WTC11 (cell line): ENCODE measurements around the gene RASGRP2.

Experiments used
- E2F5 ChIP-seq: sonication (generic); formaldehyde crosslinking; IDR thresholded peaks from 2 replicates; pipeline ENCODE4 v1.8.1; 2022; ENCODE audit warnings: mild to moderate bottlenecking, moderate library complexity, missing genetic modification reagents
- NR2C2 ChIP-seq: sonication (generic); formaldehyde crosslinking; IDR thresholded peaks from 2 replicates; pipeline ENCODE4 v1.8.0; 2022; ENCODE audit warnings: mild to moderate bottlenecking, missing genetic modification reagents
- PREB ChIP-seq: sonication (generic); formaldehyde crosslinking; IDR thresholded peaks from 2 replicates; pipeline ENCODE4 v1.8.1; 2022; ENCODE audit warnings: mild to moderate bottlenecking, missing genetic modification reagents, moderate library complexity, borderline replicate concordance
- RELA ChIP-seq: sonication (generic); formaldehyde crosslinking; IDR thresholded peaks from 2 replicates; pipeline ENCODE4 v1.8.1; 2022; ENCODE audit warnings: missing genetic modification reagents, mild to moderate bottlenecking, borderline replicate concordance
- TEAD4 ChIP-seq: sonication (generic); formaldehyde crosslinking; IDR thresholded peaks from 2 replicates; pipeline ENCODE4 v1.8.0; 2022; ENCODE audit warnings: mild to moderate bottlenecking, missing genetic modification reagents
- USF2 ChIP-seq: sonication (generic); formaldehyde crosslinking; IDR thresholded peaks from 2 replicates; pipeline ENCODE4 v1.8.1; 2023; ENCODE audit warnings: mild to moderate bottlenecking, missing genetic modification reagents, moderate library complexity
- TF ChIP-seq, protein P1 (sequence below): fragments of 200-600 bp; IDR thresholded peaks from 2 replicates; pipeline ENCODE4 v1.8.0; 2022; ENCODE audit warnings: antibody characterized with exemption
- TF ChIP-seq, protein P2 (sequence below): sonication (generic); formaldehyde crosslinking; IDR thresholded peaks from 2 replicates; pipeline ENCODE4 v1.8.1; 2022; ENCODE audit warnings: low read depth, mild to moderate bottlenecking, moderate library complexity, missing genetic modification reagents, borderline replicate concordance

DNA sequence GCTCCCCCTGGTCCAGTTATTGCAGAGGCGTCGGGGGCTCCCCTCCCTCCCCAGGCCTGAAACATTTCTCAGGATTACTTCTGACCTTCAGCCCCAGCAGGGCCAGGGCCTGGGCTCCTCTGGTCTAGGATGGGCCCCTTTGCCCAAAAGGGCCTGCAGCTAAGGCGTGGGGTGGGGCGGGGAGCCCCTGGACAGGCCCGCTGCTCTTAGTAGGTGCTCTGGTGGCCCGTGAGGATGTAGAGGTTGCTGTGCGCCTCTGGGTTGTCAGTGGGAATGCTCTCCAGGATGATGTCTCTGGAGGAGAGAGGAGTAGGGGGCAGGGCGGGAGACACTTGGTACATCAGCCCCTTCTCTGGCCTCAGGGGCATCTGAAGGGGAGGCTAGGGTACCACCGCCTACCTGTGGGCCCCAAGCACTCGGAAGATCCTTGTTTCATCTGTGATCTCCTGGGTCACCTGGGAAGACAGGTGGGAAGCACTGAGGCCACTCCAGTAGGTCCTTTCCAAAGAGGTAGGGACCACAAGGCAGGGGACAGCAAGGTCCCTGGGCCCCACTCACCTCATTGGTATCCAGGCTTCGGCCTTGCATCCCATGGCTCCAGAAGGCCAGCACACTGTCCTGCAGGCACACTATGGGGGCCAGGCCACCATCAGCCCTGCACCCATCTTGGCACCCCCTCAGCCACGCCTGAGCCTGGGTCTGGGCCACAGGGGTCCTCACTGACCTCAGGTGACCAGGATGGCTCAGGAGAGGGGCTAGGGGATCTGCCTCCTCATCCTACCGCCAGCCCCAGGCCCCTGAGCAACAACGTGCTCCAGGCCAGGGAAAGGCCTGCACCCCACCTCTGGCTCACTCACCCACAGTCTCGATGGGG is 45.6 kb upstream of the RASGRP2 start:
- TF ChIP-seq TEAD4 (CRISPR knock-in tag) (no peak), USF2 (no peak), NR2C2 (CRISPR knock-in tag) (no peak), E2F5 (CRISPR knock-in tag) (no peak), RELA (CRISPR knock-in tag) (no peak), PREB (no peak)
- TF ChIP-seq, protein P1, sequence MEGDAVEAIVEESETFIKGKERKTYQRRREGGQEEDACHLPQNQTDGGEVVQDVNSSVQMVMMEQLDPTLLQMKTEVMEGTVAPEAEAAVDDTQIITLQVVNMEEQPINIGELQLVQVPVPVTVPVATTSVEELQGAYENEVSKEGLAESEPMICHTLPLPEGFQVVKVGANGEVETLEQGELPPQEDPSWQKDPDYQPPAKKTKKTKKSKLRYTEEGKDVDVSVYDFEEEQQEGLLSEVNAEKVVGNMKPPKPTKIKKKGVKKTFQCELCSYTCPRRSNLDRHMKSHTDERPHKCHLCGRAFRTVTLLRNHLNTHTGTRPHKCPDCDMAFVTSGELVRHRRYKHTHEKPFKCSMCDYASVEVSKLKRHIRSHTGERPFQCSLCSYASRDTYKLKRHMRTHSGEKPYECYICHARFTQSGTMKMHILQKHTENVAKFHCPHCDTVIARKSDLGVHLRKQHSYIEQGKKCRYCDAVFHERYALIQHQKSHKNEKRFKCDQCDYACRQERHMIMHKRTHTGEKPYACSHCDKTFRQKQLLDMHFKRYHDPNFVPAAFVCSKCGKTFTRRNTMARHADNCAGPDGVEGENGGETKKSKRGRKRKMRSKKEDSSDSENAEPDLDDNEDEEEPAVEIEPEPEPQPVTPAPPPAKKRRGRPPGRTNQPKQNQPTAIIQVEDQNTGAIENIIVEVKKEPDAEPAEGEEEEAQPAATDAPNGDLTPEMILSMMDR = no peak
- TF ChIP-seq, protein P2, sequence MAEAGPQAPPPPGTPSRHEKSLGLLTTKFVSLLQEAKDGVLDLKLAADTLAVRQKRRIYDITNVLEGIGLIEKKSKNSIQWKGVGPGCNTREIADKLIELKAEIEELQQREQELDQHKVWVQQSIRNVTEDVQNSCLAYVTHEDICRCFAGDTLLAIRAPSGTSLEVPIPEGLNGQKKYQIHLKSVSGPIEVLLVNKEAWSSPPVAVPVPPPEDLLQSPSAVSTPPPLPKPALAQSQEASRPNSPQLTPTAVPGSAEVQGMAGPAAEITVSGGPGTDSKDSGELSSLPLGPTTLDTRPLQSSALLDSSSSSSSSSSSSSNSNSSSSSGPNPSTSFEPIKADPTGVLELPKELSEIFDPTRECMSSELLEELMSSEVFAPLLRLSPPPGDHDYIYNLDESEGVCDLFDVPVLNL (CRISPR knock-in tag) = no peak
